ENCODE results near the gene AP1S3.

DNA sequence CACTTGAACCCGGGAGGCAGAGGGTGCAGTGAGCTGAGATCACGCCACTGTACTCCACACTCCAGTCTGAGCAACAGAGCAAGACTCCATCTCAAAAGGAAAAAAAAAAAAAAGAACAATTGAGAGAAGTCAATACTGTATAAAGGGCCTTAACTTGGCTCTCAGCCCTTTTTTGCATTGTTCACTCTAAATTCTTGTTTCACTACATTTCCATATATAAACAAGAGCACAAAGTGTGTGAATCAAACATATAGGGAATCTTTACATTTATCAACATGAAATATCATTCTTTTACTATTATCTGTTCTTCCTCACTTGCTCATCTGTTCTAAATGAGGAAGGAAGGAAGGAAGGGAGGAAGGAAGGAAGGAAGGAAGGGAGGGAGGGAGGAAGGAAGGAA is 90.8 kb downstream of the AP1S3 start:
- TF ChIP-seq ZNF274 (IDR thresholded peaks at IDR 0.05; ENCODE audit: low read depth, low read length), result no peak
- TF ChIP-seq SUZ12 (IDR thresholded peaks at IDR 0.05; ENCODE audit: extremely low read depth, insufficient read depth, insufficient read length), result no peak

All from NT2/D1 (cell line).